Hepatocyte (in vitro differentiated cells): ENCODE measurements around the gene BMP4. TPM values are rescaled to one million over a fixed set of nuclear protein-coding genes. Genes with fewer than 3 reads are reported as not detected.

Experiments
- DNase-seq: peaks from one replicate; pipeline ENCODE4 v3.0.0-alpha.2; 2016; ENCODE audit warnings: low spot score
- H2AFZ ChIP-seq: fragments of 200-600 bp; sonication (generic); 2 replicates; pipeline ENCODE4 v1.6.0; 2016; ENCODE audit warnings: antibody characterized with exemption, mild to moderate bottlenecking
- H3K27ac ChIP-seq: fragments of 200-600 bp; sonication (generic); 2 replicates; pipeline ENCODE4 v1.5.1; 2016; ENCODE audit warnings: mild to moderate bottlenecking
- H3K27me3 ChIP-seq: fragments of 200-600 bp; sonication (generic); 2 replicates; pipeline ENCODE4 v1.6.1; 2016
- H3K36me3 ChIP-seq: fragments of 200-600 bp; sonication (generic); replicated peaks from 2 replicates; pipeline ENCODE4 v1.5.1; 2016; ENCODE audit warnings: low read depth; ENCODE audit not compliant: insufficient read depth
- H3K4me1 ChIP-seq: fragments of 200-600 bp; sonication (generic); 2 replicates; pipeline ENCODE4 v1.5.1; 2016; ENCODE audit warnings: mild to moderate bottlenecking, moderate library complexity; ENCODE audit not compliant: insufficient read depth
- H3K4me2 ChIP-seq: fragments of 200-600 bp; sonication (generic); 2 replicates; pipeline ENCODE4 v1.6.0; 2016
- H3K4me3 ChIP-seq: fragments of 200-600 bp; sonication (generic); 2 replicates; pipeline ENCODE4 v1.5.1; 2016; ENCODE audit warnings: mild to moderate bottlenecking
- H3K79me2 ChIP-seq: fragments of 200-600 bp; sonication (generic); 2 replicates; pipeline ENCODE4 v1.6.0; 2017; ENCODE audit warnings: mild to moderate bottlenecking
- H3K9me2 ChIP-seq: fragments of 200-600 bp; sonication (generic); replicated peaks from 2 replicates; pipeline ENCODE4 v1.6.0; 2017; ENCODE audit warnings: mild to moderate bottlenecking; ENCODE audit not compliant: insufficient read depth
- H3K9me3 ChIP-seq: fragments of 200-600 bp; sonication (generic); 2 replicates; pipeline ENCODE4 v1.5.1; 2016; ENCODE audit warnings: low read depth, mild to moderate bottlenecking
- H4K20me1 ChIP-seq: fragments of 200-600 bp; sonication (generic); 2 replicates; pipeline ENCODE4 v1.6.0; 2016; ENCODE audit warnings: mild to moderate bottlenecking; ENCODE audit not compliant: insufficient read depth, poor library complexity, severe bottlenecking
- EZH2 ChIP-seq: fragments of 200-600 bp; sonication (generic); IDR thresholded peaks from 2 replicates; pipeline ENCODE4 v1.6.1; 2016; ENCODE audit warnings: antibody characterized with exemption, mild to moderate bottlenecking, borderline replicate concordance
- EZH2phosphoT487 ChIP-seq: fragments of 200-600 bp; sonication (generic); IDR thresholded peaks from one replicate; pipeline ENCODE4 v1.6.1; 2018; ENCODE audit warnings: antibody characterized with exemption, mild to moderate bottlenecking, low read depth, moderate library complexity; ENCODE audit not compliant: unreplicated experiment, severe bottlenecking
- WGBS: methylation state at CpG from one replicate; pipeline ENCODE4 v1.1.6; 2016; ENCODE audit warnings: low lambda C conversion rate; ENCODE audit errors: missing lambda C conversion rate; 5-methylcytosine and 5-hydroxymethylcytosine counted together
- polyA plus RNA-seq: library from polyadenylated mRNA; unstranded; fragments of >200 nt; fragmentation: Nextera tagmentation; extraction: Ambion mirVana; gene quantifications from 2 replicates; pipeline ENCODE4 v1.2.1, GENCODE V29; 2016
- total RNA-seq: library from RNA; depleted of rRNA; stranded (reverse); fragments of >200 nt; gene quantifications from 2 replicates; pipeline ENCODE4 v1.2.3, GENCODE V29; 2014
- TF ChIP-seq, protein P1 (sequence below): fragments of 200-600 bp; sonication (generic); IDR thresholded peaks from 2 replicates; pipeline ENCODE4 v1.5.1; 2016; ENCODE audit warnings: antibody characterized with exemption, mild to moderate bottlenecking; ENCODE audit not compliant: poor library complexity

Gene BMP4
- total and polyA plus RNA-seq, 2 experiments from 2014 or later = 50.6 to 56.0 TPM

DNA sequence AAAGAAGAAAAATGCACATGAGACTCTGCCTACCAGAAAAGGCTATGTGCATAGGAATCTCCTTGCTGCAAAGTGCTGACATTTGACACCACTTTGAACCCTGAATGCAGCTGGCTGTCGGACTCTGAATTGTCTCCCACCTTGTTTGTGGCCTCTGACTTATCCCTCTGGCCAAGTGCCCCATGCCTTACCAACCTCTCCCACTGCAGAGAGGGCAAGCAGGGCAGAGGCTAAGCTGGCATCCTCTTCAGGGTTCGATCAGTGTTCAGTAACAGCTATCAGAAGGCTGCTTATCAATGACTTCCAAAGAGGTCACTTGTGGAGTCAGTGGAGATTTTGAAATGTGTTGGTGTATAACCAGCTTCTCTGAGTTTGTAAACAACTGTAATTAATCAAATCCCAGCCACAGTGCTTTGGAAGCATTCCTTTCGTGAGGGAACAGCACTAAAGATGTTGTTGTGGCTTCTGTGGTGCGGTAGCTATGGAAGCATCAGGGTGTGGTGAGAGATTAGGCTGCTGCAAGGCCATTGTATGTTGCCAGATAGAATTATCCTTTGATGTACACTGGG lies 22.6 kb upstream of the BMP4 start:
- 47% methylated on average over 4 of the region's 4 CpGs for WGBS
- H3K27me3 ChIP-seq = no peaks in the 10 kb centered on the region
- H3K36me3 ChIP-seq = no peaks in the 10 kb centered on the region
- no peak overlapping the region for H3K4me2 ChIP-seq
- H3K9me2 ChIP-seq = no peaks in the 10 kb centered on the region
- DNase-seq = no peak
- no peak overlapping the region for H2AFZ ChIP-seq
- H3K79me2 ChIP-seq = no peaks in the 10 kb centered on the region
- no peaks in the 10 kb centered on the region for H3K9me3 ChIP-seq
- peaks cover 7% of the 10 kb centered on the region for H3K4me1 ChIP-seq
- TF ChIP-seq EZH2 (no peak), EZH2phosphoT487 (no peak)
- TF ChIP-seq, protein P1, sequence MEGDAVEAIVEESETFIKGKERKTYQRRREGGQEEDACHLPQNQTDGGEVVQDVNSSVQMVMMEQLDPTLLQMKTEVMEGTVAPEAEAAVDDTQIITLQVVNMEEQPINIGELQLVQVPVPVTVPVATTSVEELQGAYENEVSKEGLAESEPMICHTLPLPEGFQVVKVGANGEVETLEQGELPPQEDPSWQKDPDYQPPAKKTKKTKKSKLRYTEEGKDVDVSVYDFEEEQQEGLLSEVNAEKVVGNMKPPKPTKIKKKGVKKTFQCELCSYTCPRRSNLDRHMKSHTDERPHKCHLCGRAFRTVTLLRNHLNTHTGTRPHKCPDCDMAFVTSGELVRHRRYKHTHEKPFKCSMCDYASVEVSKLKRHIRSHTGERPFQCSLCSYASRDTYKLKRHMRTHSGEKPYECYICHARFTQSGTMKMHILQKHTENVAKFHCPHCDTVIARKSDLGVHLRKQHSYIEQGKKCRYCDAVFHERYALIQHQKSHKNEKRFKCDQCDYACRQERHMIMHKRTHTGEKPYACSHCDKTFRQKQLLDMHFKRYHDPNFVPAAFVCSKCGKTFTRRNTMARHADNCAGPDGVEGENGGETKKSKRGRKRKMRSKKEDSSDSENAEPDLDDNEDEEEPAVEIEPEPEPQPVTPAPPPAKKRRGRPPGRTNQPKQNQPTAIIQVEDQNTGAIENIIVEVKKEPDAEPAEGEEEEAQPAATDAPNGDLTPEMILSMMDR = no peak
- H3K27ac ChIP-seq = no peak overlapping the region
- H3K4me3 ChIP-seq = no peak overlapping the region
- H4K20me1 ChIP-seq = no peaks in the 10 kb centered on the region

DNA sequence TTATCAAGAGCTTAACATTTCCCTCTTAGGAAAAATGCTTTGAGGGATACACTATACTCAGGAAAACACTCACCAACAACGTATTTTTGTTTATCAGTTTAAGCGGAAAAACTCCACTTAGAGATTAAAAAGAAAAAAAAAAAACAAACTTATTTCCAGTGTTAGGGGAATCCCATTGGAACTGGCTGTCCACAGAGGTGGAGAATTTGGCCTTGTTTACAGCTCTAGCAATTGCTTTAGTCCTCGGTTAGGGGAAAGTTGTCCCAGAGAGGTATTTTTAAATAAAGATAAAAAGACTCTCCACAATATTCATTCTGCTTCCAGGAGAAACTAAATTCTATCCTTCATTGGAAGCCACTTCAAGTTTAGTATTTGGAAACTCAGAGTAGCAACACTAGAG lies 21.6 kb upstream of the BMP4 start:
- H3K27me3 ChIP-seq = no peaks in the 10 kb centered on the region
- WGBS = 60% methylated on average over 3 of the region's 3 CpGs
- no peaks in the 10 kb centered on the region for H3K9me2 ChIP-seq
- H3K27ac ChIP-seq = no peak overlapping the region
- no peaks in the 10 kb centered on the region for H3K79me2 ChIP-seq
- H4K20me1 ChIP-seq = no peaks in the 10 kb centered on the region
- TF ChIP-seq EZH2 (no peak), EZH2phosphoT487 (no peak)
- TF ChIP-seq, protein P1 = no peak
- H3K36me3 ChIP-seq = no peaks in the 10 kb centered on the region
- no peak overlapping the region for H3K4me3 ChIP-seq
- peaks cover 7% of the 10 kb centered on the region for H3K4me1 ChIP-seq
- no peaks in the 10 kb centered on the region for H3K9me3 ChIP-seq
- no peak overlapping the region for H3K4me2 ChIP-seq
- DNase-seq = no peak
- peak overlapping the region; percentile 39 for H2AFZ ChIP-seq

DNA sequence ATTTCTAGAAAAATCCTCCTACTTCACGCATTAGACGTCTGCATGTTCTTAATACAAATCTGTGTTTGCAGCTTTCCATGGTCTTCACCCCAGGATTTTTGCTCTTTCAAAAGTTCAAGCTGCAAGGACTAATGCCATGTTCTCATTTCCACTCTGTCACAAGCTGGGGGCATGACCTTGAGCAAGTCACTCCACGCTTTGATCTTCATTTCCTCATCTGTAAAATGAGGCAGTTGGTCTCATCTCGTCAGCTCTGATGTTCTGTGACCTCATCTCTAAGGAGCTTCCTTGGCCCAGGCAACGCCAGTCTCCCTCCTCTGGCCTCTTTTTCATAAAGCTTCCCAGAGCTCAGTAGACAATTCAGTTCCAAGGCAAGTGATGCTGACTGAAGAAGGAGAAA lies 18.8 kb upstream of the BMP4 start:
- Histone ChIP-seq H2AFZ (no peak overlapping the region), H3K27me3 (no peaks in the 10 kb centered on the region), H3K79me2 (no peaks in the 10 kb centered on the region), H3K36me3 (no peaks in the 10 kb centered on the region), H3K4me2 (no peak overlapping the region), H4K20me1 (no peaks in the 10 kb centered on the region), H3K9me3 (no peaks in the 10 kb centered on the region), H3K27ac (no peak overlapping the region), H3K4me1 (peaks cover 7% of the 10 kb centered on the region), H3K4me3 (no peak overlapping the region), H3K9me2 (no peaks in the 10 kb centered on the region)
- WGBS = 82% methylated on average over 5 of the region's 5 CpGs
- TF ChIP-seq, protein P1 = no peak
- TF ChIP-seq EZH2 (no peak), EZH2phosphoT487 (no peak)
- DNase-seq = no peak
